A673 (cell line): ENCODE measurements around the gene ZGLP1.

Experiments
- EZH2 ChIP-seq: fragments of 200-600 bp; sonication (generic); IDR thresholded peaks from 2 replicates; pipeline ENCODE4 v1.6.1; 2017; ENCODE audit warnings: borderline replicate concordance, low read depth, mild to moderate bottlenecking, mixed read lengths, antibody characterized with exemption, low read length; ENCODE audit not compliant: poor library complexity, severe bottlenecking
- TF ChIP-seq, protein P1 (sequence below): fragments of 300-800, 200-600 bp; sonication (generic); conservative IDR thresholded peaks from 2 replicates; pipeline ENCODE4 v1.5.1; 2017; ENCODE audit warnings: low read depth, mild to moderate bottlenecking, antibody characterized with exemption, low read length, moderate library complexity, mixed read lengths

DNA sequence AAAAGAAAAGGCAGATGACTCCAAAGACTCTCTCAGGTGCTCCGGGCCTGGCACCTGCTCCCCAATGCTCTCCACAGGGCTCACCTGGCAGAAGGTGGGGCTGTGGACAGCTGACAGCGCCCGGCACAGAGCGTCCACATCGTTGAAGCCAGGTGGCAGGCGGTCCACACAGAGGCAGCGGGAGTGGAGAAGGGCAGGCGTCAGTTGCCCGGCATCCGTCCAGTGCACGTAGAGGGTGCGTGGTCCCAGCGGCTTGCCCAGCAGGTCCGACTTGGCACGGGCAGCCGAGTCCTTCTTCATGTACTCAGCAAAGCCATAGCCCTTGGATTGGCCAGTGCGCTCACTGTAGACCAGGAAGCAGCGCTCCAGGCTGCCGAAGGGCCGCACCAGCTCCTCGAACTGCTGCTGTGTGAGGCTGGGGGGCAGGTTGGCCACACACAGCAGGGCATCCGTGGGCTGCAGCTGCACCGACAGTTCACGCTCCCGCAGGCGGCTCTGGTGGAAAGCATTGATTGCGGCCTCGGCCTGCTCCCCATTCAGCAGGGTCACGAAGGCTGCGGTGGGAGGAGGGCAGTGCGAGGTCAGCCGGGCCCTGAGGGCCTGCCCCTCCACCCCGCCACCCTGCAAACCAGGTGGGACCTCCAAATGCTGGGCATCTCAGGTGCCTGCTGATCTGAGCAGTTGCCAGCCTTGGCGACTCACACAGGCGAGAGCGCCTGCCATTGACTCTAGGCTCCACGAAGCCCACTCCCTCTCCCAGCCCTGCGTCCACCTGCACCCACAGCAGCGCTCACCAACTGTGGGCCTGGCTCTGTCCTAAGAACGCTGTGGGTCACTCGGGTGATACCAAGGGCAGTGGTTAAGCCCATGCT is 19.2 kb upstream of the ZGLP1 start:
- TF ChIP-seq EZH2, result no peak
- TF ChIP-seq, protein P1, sequence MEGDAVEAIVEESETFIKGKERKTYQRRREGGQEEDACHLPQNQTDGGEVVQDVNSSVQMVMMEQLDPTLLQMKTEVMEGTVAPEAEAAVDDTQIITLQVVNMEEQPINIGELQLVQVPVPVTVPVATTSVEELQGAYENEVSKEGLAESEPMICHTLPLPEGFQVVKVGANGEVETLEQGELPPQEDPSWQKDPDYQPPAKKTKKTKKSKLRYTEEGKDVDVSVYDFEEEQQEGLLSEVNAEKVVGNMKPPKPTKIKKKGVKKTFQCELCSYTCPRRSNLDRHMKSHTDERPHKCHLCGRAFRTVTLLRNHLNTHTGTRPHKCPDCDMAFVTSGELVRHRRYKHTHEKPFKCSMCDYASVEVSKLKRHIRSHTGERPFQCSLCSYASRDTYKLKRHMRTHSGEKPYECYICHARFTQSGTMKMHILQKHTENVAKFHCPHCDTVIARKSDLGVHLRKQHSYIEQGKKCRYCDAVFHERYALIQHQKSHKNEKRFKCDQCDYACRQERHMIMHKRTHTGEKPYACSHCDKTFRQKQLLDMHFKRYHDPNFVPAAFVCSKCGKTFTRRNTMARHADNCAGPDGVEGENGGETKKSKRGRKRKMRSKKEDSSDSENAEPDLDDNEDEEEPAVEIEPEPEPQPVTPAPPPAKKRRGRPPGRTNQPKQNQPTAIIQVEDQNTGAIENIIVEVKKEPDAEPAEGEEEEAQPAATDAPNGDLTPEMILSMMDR, result no peak
